Esophagus squamous epithelium (tissue), 4 donors: ENCODE results near the gene ANKRD28.

Experiments used
- CTCF ChIP-seq, 6 experiments: fragments of 450-650 bp in 4 of 6; fragments of 200-600 bp in 2 of 6; sonication (generic) in 2 of 6; IDR thresholded peaks; one replicate each; pipeline ENCODE4 v1.5.1; 2016 to 2019; ENCODE audit warnings: antibody characterized with exemption in 6 of 6, mild to moderate bottlenecking in 4 of 6, moderate library complexity in 4 of 6
- POLR2A ChIP-seq, 4 donors: fragments of 450-650 bp; IDR thresholded peaks; one replicate each; pipeline ENCODE4 v1.6.1; 2017; ENCODE audit warnings: antibody characterized with exemption in 4 of 4, mild to moderate bottlenecking in 4 of 4, moderate library complexity in 3 of 4

GRCh38 chr3:15750879-15751278, 46.9 kb downstream of the ANKRD28 start:
- TF ChIP-seq POLR2A (IDR thresholded peaks at IDR 0.05) (no peak), CTCF (IDR thresholded peaks at IDR 0.05) (no peak)
